Glomerular endothelial cell (primary cell): Measurements from ENCODE around the gene SLC2A14. TPM values are rescaled to one million over a fixed set of nuclear protein-coding genes. Genes with fewer than 3 reads are reported as not detected.
"Not testable (repeated sequence)": the region's sequence is repeated elsewhere in the genome, so short reads cannot be mapped to it uniquely, and the experiment has no call there.

Source experiments
- DNase-seq: peaks from one replicate; pipeline ENCODE4 v3.0.0-alpha.2; 2011; ENCODE audit warnings: low read depth, low spot score; ENCODE audit errors: extremely low read depth
- total RNA-seq: library from RNA; depleted of rRNA; stranded (reverse); fragments of >200 nt; gene quantifications from 2 replicates; pipeline ENCODE4 v1.2.3, GENCODE V29; 2015

SLC2A14 gene
- total RNA-seq = not detected in 2 replicates

- no peak for DNase-seq
Measured at GRCh38 chr12:7872566-7873319, at the start of gene SLC2A14. Gene SLC2A14 (minus strand): TSS chr12:7872915. CDS start chr12:7869880, 3,035 bp downstream.

GRCh38 chr12:7921181-7921580, 48.5 kb upstream of the SLC2A14 start:
- DNase-seq = not testable (repeated sequence)

DNA sequence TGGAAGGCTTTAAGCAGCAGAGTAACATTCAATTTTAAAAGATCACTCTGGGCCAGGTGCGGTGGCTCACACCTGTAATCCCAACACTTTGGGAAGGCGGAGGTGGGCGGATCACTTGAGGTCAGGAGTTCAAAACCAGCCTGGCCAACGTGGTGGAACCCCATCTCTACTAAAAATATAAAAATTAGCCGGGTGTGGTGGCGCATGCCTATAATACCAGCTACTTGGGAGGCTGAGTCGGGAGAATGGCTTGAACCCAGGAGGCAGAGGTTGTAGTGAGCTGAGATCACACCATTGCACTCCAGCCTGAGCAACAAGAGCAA, 45.5 kb upstream of the SLC2A14 start:
- not testable (repeated sequence) for DNase-seq

DNA sequence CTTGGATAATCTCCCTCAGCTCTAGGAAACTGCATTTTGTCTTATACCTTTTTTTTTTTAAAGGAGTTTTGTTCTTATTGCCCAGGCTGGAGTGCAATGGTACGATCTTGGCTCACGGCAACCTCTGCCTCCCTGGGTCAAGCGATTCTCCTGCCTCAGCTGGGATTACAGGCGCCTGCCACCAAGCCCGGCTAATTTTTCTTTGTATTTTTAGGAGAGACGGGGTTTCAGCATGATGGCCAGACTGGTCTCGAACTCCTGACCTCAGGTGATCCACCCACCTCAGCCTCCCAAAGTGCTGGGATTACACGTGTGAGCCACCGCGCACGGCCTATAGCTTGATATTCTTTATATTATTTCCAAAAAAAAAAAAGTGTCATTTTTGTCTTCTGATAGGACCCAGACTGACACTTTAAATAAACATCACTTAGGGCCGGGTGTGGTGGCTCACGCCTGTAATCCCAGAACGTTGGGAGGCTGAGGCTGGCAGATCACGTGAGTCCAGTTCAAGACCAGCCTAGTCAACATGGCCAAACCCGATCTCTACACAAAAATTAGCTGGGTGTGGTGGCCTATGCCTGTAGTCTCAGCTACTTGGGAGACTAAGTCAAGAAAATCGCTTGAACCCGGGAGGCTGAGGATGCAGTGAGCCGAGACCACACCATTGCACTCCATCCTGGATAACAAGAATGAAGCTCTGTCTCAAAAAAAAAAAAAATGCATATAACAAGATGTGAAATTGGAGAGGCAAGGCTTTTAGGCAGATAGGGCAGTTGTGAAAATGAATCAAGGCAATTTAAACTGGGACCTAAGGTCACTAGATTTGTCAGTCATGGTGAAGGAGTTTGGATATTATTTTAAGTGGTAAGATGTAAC, 44.9 kb upstream of the SLC2A14 start:
- no peak for DNase-seq

GRCh38 chr12:7916936-7917335, 44.2 kb upstream of the SLC2A14 start:
- DNase-seq = no peak

DNA sequence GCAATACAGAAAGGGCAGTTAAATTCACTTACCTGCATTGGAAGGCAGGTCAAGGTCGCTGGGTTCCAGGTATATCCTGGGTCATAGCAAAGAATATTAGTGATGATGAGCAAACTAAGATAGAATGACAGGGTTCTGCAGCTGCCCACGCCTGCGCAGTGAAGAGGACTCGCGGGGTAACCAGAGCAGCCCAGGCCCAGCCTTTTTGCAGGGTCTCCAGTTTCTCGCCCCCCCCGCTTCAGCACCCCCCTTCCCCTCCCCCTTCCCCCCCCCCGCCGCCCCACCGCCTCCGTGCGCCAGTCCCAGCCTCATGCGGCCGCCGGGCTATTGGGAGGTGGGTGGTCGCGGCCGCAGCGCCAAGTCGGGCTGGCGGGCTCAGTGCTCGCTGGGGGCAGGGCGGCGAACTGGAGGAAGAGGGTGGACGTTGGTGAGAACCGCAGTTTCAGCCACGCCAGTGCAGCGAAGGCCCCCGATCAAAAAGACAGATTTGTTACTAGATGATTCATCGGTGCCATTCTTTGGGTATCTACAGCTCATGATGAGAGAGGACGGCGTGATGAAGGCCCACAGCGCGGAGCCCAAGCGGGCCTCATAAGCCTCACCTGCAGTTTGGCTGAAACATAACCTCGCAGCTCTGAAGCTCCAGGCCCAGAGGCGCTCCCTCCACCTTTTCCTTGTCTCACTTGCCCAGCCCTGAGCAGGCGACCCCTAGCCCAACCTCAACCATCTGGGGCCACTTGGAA, 43.1 kb upstream of the SLC2A14 start:
- no peak for DNase-seq

- DNase-seq = not testable (repeated sequence)
Measured at GRCh38 chr12:7910106-7910505, 37.4 kb upstream of the SLC2A14 start.

- peak; percentile 14 for DNase-seq
Measured at GRCh38 chr12:7907009-7907408, 34.3 kb upstream of the SLC2A14 start.

GRCh38 chr12:7906303-7906702, 33.6 kb upstream of the SLC2A14 start:
- DNase-seq = not testable (repeated sequence)

DNA sequence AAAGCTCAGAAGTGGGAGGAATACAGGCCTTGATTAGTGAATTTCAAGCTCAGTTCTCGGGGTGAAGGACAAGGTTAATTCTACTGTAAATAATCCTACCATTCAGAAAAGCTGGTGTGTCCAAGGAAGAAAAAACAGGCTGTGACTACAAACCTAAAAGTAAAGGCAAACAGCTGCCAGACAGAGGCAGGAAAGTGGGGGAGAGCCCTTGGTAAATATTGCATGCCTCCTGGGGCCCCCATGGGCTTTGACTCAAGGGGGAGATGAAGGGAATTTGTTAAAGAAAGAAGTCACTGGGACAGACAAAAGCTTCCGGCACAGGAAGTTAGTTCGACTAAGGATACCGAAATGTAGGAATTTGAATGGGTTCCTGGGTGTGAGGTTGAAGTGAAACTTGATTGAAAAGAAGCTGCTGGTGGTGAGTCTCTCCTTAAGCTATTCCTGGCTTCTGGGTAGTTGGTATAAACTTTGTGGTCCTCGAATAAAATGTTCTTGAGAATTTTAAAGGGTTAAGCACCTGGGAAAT, 32.9 kb upstream of the SLC2A14 start:
- not testable (repeated sequence) for DNase-seq

DNA sequence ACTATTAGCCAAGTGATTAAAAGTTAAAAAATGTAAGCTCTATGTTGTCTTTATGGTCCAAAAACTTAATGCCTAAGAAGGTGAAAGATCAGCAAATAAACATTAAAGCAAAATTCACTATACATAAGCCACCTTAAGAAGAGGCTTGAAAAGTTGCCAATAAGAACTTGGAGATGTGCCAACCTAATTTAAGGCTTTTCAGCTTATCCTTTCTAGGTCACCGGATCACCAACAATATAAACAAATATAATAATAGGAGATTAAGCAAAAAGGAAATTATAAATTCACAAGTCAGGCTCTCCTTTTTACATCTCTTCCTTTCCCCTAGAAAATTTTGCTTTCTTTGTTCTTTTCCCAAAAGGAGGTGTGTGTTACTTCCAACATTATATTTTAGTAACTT, 32.4 kb upstream of the SLC2A14 start:
- peak; percentile 63 for DNase-seq

- not testable (repeated sequence) for DNase-seq
Measured at GRCh38 chr12:7902416-7902815, 29.7 kb upstream of the SLC2A14 start.

- DNase-seq = no peak
Measured at GRCh38 chr12:7899755-7900154, 27.0 kb upstream of the SLC2A14 start.

GRCh38 chr12:7896726-7897125, 24.0 kb upstream of the SLC2A14 start:
- DNase-seq = not testable (repeated sequence)

DNA sequence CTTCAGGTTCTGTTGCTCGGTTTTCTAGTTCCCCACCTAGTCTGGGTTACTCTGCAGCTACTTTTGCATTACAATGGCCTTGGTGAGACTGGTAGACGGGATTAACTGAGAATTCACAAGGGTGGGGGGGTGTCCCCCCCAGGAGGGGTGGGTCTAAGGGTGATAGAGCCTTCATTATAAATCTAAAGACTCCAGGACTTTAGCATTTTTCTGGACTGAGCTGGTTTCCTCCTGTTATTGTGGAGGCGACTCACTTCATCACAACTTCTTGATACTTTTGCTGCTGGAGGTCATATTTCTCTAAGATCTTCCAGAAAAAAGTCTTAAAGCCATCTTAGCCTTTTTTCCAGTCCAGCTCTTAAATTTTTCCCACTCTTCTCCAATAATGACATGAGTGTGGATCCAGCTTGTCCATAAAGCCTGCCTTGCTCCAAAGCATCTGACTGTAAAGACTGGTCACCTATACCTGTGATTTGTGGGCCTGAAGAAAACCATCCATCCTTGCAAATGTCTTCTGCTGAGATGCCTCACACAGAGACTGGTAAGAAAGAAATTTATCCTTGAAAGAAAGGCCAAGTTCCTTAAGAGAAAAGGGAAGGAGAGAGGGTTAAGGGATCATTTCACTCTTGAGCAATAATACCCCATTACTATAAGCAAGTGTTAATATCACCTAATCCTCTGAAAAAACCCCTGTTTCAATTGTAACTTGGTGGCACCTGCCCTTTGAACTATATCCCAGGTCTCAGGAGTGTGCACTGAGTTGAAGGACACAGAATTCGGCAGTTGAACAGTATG, 19.7 kb upstream of the SLC2A14 start:
- DNase-seq = no peak

- no peak for DNase-seq
Measured at GRCh38 chr12:7884689-7885088, 12.0 kb upstream of the SLC2A14 start.

- not testable (repeated sequence) for DNase-seq
Measured at GRCh38 chr12:7881736-7882120, 9.0 kb upstream of the SLC2A14 start.

GRCh38 chr12:7880952-7881735, 8.4 kb upstream of the SLC2A14 start:
- DNase-seq = not testable (repeated sequence)

DNA sequence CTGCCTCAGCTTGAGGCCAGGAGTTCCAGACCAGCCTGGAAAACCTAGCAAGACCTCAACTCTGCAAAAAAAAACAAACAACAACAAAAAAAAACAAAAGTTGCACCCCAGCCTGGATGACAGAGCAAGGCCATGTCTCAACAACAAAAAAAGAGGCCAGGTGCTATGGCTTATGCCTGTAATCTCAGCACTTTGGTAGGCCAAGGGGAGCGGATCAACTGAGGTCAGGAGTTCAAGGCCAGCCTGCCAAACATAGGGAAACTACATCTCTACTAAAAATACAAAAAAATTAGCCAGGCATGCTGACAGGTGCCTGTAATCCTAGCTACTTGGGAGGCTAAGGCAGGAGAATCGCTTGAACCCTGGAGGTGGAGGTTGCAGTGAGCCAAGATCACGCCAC, 6.5 kb upstream of the SLC2A14 start:
- no peak for DNase-seq
